SK-N-MC (cell line): Measurements from ENCODE around the gene THADA.

ENCODE experiments used
- EZH2 ChIP-seq: fragments of 200-600 bp; sonication (generic); IDR thresholded peaks from one replicate; pipeline ENCODE4 v1.6.1; 2017; ENCODE audit warnings: antibody characterized with exemption
- POLR2AphosphoS5 ChIP-seq: IDR thresholded peaks from 2 replicates; pipeline ENCODE4 v1.6.1; 2012; ENCODE audit warnings: mild to moderate bottlenecking, low read depth, low read length, borderline replicate concordance

- TF ChIP-seq EZH2 = no peak
- no peak for TF ChIP-seq POLR2AphosphoS5
These were observed 127.9 kb downstream of the THADA start for GRCh38 chr2:43467891-43468290.
